ENCODE results near the gene PLXNA4.

- TF ChIP-seq, protein P1, sequence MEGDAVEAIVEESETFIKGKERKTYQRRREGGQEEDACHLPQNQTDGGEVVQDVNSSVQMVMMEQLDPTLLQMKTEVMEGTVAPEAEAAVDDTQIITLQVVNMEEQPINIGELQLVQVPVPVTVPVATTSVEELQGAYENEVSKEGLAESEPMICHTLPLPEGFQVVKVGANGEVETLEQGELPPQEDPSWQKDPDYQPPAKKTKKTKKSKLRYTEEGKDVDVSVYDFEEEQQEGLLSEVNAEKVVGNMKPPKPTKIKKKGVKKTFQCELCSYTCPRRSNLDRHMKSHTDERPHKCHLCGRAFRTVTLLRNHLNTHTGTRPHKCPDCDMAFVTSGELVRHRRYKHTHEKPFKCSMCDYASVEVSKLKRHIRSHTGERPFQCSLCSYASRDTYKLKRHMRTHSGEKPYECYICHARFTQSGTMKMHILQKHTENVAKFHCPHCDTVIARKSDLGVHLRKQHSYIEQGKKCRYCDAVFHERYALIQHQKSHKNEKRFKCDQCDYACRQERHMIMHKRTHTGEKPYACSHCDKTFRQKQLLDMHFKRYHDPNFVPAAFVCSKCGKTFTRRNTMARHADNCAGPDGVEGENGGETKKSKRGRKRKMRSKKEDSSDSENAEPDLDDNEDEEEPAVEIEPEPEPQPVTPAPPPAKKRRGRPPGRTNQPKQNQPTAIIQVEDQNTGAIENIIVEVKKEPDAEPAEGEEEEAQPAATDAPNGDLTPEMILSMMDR (conservative IDR thresholded peaks at IDR 0.05; ENCODE audit: low read depth, low read length): no peak
- TF ChIP-seq EZH2 (IDR thresholded peaks at IDR 0.05; ENCODE audit: borderline replicate concordance, low read depth, low read length, poor library complexity, severe bottlenecking): no peak
Observed at GRCh38 chr7:132392713-132393112, 183.6 kb downstream of the PLXNA4 start.

Data from A673 (cell line).